ENCODE data around the gene KRTAP12-3. TPM values are rescaled to one million over a fixed set of nuclear protein-coding genes. Genes with fewer than 3 reads are reported as not detected.

KRTAP12-3 gene
- total RNA-seq, 2 donors from 2014 or later, result not detected

GRCh38 chr21:44701023-44701400 is 43.3 kb downstream of the KRTAP12-3 start:
- H3K4me1 ChIP-seq, result no peaks in the 10 kb centered on the region
- H3K27me3 ChIP-seq, result peaks cover 17% of the 10 kb centered on the region
- no peak overlapping the region for H3K27ac ChIP-seq
- intact Hi-C loops (cut with DNase I), result no loop called here
- no peaks in the 10 kb centered on the region for H3K36me3 ChIP-seq
- H3K4me3 ChIP-seq, result no peak overlapping the region
- DNase-seq, result no peak
- TF ChIP-seq CTCF (IDR thresholded peaks at IDR 0.05), result no peak
- H3K9me3 ChIP-seq, result no peaks in the 10 kb centered on the region
- no peak overlapping the region for H3K9ac ChIP-seq (ENCODE audit: low read depth in 2 of 2, low read length in 2 of 2)

- no peak for TF ChIP-seq CTCF (IDR thresholded peaks at IDR 0.05)
- Histone ChIP-seq H3K4me1 (no peaks in the 10 kb centered on the region), H3K9ac (ENCODE audit: low read depth in 2 of 2, low read length in 2 of 2) (no peak overlapping the region), H3K9me3 (no peaks in the 10 kb centered on the region), H3K27ac (no peak overlapping the region), H3K27me3 (peaks cover 22% of the 10 kb centered on the region), H3K36me3 (no peaks in the 10 kb centered on the region), H3K4me3 (no peak overlapping the region)
- intact Hi-C loops (cut with DNase I), result no loop called here
- peak; percentile 14 for DNase-seq
These were observed 43.8 kb downstream of the KRTAP12-3 start for GRCh38 chr21:44701541-44701940.

GRCh38 chr21:44702111-44702972 is 44.6 kb downstream of the KRTAP12-3 start:
- DNase-seq, result peak; percentile 12

GRCh38 chr21:44702973-44703730 is 45.4 kb downstream of the KRTAP12-3 start:
- DNase-seq, result peak; percentile 11
- intact Hi-C loops (cut with DNase I), result no loop called here

More at GRCh38 chr21:44702111-44702972, 44.6 kb downstream of the KRTAP12-3 start:
- intact Hi-C loops (cut with DNase I), result no loop called here
- TF ChIP-seq CTCF (IDR thresholded peaks at IDR 0.05), result no peak
- no peaks in the 10 kb centered on the region for H3K9me3 ChIP-seq
- H3K27ac ChIP-seq, result no peak overlapping the region
- H3K4me1 ChIP-seq, result no peaks in the 10 kb centered on the region
- H3K9ac ChIP-seq (ENCODE audit: low read depth in 2 of 2, low read length in 2 of 2), result no peak overlapping the region
- no peak overlapping the region for H3K4me3 ChIP-seq
- no peaks in the 10 kb centered on the region for H3K36me3 ChIP-seq
- peaks cover 30% of the 10 kb centered on the region for H3K27me3 ChIP-seq

More at GRCh38 chr21:44702973-44703730, 45.4 kb downstream of the KRTAP12-3 start:
- H3K36me3 ChIP-seq, result no peaks in the 10 kb centered on the region
- H3K4me1 ChIP-seq, result no peaks in the 10 kb centered on the region
- peaks cover 30% of the 10 kb centered on the region for H3K27me3 ChIP-seq
- no peaks in the 10 kb centered on the region for H3K9me3 ChIP-seq
- no peak overlapping the region for H3K4me3 ChIP-seq
- no peak for TF ChIP-seq CTCF (IDR thresholded peaks at IDR 0.05)
- H3K9ac ChIP-seq (ENCODE audit: low read depth in 2 of 2, low read length in 2 of 2), result no peak overlapping the region
- H3K27ac ChIP-seq, result no peak overlapping the region
